GM12891 (cell line): ENCODE results near the gene SMAD1.

ENCODE experiments used
- POLR2A ChIP-seq: IDR thresholded peaks from 2 replicates; pipeline ENCODE4 v1.6.1; 2011; ENCODE audit warnings: low read depth, low read length, control low read depth
- POLR2AphosphoS5 ChIP-seq: IDR thresholded peaks from 2 replicates; pipeline ENCODE4 v1.6.1; 2011; ENCODE audit warnings: low read depth, low read length, control low read depth
- SPI1 ChIP-seq: IDR thresholded peaks from 2 replicates; pipeline ENCODE4 v1.6.1; 2011; ENCODE audit warnings: low read depth, low read length, control low read depth
- TAF1 ChIP-seq: IDR thresholded peaks from 2 replicates; pipeline ENCODE4 v1.6.1; 2011; ENCODE audit warnings: low read depth, low read length, control low read depth

DNA sequence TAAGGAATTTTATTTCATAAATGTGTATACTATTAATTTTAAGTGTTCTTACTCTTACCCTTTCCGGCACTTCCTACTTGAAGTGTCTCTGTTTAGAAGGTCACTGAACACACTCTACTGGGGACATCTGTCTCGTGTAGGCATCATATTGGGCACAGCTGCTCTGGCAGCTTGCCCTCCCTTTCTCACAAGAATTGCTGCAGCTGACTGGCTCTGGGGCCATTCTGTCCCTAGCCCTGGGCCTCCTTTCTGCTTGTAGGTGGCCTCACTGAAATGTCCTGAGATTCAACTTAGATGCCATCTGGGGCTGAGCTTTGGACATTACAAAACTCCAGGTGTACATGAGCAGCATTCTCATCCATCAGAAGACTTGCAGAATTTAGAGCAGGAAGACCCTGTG lies 49.6 kb downstream of the SMAD1 start:
- no peak for TF ChIP-seq TAF1
- no peak for TF ChIP-seq POLR2A
- no peak for TF ChIP-seq POLR2AphosphoS5
- TF ChIP-seq SPI1, result no peak
